CD1c-positive myeloid dendritic cell (primary cell): ENCODE results near the gene DCDC1.

ENCODE experiments used
- DNase-seq: peaks from one replicate; pipeline ENCODE4 v3.0.0-alpha.2; 2016; ENCODE audit errors: extremely low spot score

DCDC1 gene

GRCh38 chr11:31369348-31370329 lies at the start of gene DCDC1, which contains the start of gene DNAJC24:
DCDC1 (minus strand) TSS chr11:31369739; CDS start chr11:31328280, 41,459 bp downstream.
DNAJC24 (plus strand) TSS chr11:31369860; CDS start chr11:31370749, 889 bp downstream.
- DNase-seq, result peak; percentile 98

GRCh38 chr11:31419138-31419537 lies 49.6 kb upstream of the DCDC1 start:
- DNase-seq, result no peak

DNA sequence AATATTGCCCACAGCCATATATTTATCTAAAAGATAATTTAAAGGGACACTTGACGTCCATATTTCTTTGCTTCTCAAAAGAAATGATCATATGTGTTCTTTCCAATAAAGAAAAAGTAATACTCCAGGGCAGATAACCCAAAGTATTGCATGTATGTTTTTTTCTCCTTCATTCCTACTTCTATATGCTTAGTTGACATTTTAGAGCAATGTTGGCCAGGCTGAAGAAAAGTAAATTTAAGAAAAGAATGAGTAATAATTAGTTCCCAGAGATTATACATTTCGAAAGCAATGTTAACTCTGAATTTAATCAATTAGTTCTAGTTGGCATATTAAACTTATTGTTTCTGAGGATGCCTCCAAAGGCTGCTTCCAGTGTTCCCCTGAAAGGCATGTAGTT lies 48.3 kb upstream of the DCDC1 start:
- DNase-seq, result no peak

DNA sequence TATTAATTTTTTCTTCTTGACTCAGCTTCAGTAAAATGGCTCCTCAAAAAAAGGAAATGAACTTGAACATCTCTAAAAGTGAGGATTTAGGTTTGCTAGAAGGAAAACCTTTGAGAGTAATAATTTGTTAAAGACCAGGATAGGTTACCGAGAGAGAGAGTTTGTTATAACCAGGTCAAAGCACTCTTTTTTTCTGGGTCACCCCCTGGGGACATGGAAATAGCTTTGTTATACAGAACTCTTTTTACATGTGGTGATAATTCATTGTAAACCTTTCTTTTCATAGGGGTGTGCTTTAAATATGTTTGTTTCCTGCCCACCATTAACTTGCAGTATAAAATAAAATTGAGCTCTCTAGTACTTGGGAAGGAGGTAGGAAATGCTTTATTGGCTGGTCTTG lies 47.8 kb upstream of the DCDC1 start:
- no peak for DNase-seq

DNA sequence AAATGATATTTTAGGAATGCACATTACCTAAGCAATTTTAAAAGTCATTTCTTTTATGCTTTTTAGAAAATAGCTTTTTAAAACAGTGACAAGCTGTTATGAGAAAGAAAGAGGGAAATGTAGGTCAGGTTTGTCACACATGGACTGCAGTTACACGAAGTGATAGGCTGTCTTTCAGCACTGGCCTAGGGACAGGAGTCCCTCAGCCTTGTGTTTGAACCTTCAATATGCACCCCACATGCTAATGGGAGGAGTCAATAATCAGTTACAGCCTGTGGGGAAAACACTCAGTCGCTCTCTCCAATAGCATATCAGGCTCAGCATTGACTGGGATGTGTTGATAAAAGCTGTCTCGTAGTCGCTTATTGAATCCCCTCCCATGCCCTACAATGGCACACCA lies 45.9 kb upstream of the DCDC1 start:
- no peak for DNase-seq

- DNase-seq, result no peak
Observed at GRCh38 chr11:31414338-31414737, 44.8 kb upstream of the DCDC1 start.

GRCh38 chr11:31412946-31413345 lies 43.4 kb upstream of the DCDC1 start:
- no peak for DNase-seq

DNA sequence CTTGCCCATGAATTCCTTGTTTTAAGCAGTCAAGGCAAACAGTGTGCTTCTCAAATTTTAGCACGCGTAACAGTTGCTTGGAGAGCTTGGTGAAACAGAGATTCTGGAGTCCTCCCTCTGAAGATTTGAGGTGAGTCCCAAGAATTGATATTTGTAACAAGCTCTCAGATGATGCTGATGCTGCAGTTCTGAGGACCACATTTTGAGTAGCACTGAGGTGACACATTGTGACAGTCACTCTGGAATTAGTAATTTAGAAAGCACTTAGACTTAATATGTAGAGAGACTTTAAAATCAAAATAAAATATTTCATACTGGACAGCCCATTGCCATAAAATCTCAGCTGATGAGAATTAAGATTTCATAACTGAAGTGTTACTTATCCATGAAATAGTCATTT lies 38.7 kb upstream of the DCDC1 start:
- no peak for DNase-seq

GRCh38 chr11:31404614-31405013 lies 35.1 kb upstream of the DCDC1 start:
- DNase-seq, result no peak

DNA sequence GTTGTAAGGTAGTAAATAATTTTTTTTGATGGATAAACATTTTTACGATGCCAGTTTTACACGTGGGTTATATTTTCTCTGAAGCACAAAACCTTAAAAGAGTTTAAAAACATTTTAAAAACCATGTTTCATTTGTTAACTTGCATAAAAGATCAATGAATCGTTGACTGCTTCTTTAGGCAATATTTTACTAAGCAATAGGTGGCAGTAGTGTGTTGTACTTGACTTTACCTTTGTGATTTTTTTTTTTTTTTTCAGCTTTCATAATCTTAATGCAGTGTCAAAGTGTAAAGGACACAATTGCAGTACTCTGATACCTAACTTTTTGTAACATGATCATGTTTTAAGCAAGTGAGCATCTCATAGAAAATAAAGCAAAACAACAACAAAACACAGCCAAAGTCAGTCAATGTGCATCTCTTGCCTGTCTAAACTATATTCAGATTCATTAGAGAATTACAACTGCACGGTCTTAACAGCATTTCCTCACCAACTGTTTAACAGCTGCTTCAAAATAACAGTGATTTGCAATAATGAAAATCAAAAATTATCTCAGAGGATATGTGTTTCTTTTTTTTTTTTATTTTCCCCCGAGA lies 27.8 kb upstream of the DCDC1 start:
- peak; percentile 10 for DNase-seq

- DNase-seq, result no peak
Observed at GRCh38 chr11:31387379-31387778, 17.8 kb upstream of the DCDC1 start.

GRCh38 chr11:31383116-31383515 lies 13.6 kb upstream of the DCDC1 start:
- no peak for DNase-seq

GRCh38 chr11:31375879-31376278 lies 6.3 kb upstream of the DCDC1 start:
- no peak for DNase-seq

- DNase-seq, result no peak
Observed at GRCh38 chr11:31366795-31367194, 2.7 kb downstream of the DCDC1 start.

GRCh38 chr11:31361743-31362142 lies 7.8 kb downstream of the DCDC1 start:
- no peak for DNase-seq

- no peak for DNase-seq
Observed at GRCh38 chr11:31355817-31356216, 13.7 kb downstream of the DCDC1 start.

DNA sequence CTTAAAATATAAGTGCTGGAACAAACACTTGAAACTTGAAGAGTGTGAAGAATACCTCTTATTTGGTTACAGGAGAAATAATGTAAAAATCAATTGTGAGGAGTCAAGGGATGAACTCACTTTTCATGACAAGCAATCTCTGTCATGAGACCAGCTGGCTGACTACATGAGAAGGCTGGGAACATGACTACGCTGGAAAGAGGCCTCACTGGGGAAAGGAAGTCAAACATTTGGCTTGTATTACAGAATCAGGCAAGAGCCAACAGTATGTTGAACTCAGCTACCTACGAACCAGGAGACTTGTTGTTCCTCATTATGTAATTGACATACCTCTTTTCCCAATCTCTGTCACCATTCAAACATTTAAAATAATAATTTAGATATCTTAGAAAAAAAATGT lies 14.4 kb downstream of the DCDC1 start:
- no peak for DNase-seq

GRCh38 chr11:31351168-31351567 lies 18.4 kb downstream of the DCDC1 start:
- DNase-seq, result no peak

- DNase-seq, result peak; percentile 10
Observed at GRCh38 chr11:31340903-31341572, 28.5 kb downstream of the DCDC1 start.

DNA sequence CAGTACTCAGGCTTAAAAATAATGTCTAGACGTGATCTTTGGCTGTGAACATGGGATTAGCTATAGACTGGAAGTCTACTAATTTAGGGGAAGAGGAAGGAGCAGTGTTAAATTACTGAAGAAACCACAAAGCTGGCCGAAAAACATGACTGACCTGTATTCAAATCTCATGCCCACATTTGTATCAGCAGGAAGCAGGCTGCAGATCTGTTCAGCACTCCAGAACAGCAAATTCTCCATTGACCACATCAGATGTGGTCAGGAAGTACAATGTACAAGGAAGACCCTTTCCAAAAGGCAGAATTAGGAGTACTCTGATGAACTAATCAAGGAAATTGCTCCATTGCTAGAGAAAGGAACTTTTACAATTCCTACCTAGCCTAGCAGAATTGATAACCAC lies 31.7 kb downstream of the DCDC1 start:
- DNase-seq, result no peak

GRCh38 chr11:31328697-31329096 lies 40.8 kb downstream of the DCDC1 start:
- no peak for DNase-seq

GRCh38 chr11:31327417-31327816 lies 42.1 kb downstream of the DCDC1 start:
- no peak for DNase-seq
